Measurements from ENCODE around the gene UBAC2. TPM values are rescaled to one million over a fixed set of nuclear protein-coding genes. Genes with fewer than 3 reads are reported as not detected.

The UBAC2 gene
- total and polyA plus RNA-seq, 2 donors (not counting 3 experiments of a cell fraction or from before 2014, with no cell fraction given): 45.7 to 54.4 TPM

- TF ChIP-seq MYC (IDR thresholded peaks at IDR 0.05; ENCODE audit: low read depth, low read length) (no peak), FOS (IDR thresholded peaks at IDR 0.05; ENCODE audit: borderline replicate concordance, insufficient read depth, low read length) (no peak), CTCF (IDR thresholded peaks at IDR 0.05; ENCODE audit: extremely low read depth in 1 of 2, insufficient read depth in 1 of 2, low read depth in 1 of 2, low read length in 2 of 2) (no peak), EZH2 (IDR thresholded peaks at IDR 0.05; ENCODE audit: borderline replicate concordance, low read depth, low read length, severe bottlenecking) (no peak), GATA2 (IDR thresholded peaks at IDR 0.05; ENCODE audit: insufficient read depth, insufficient read length, low read depth, low read length) (no peak), POLR2AphosphoS5 (IDR thresholded peaks at IDR 0.05; ENCODE audit: insufficient read depth, low read depth, low read length) (no peak), JUN (IDR thresholded peaks at IDR 0.05; ENCODE audit: borderline replicate concordance, insufficient read depth, insufficient read length, low read depth) (no peak), POLR2A (IDR thresholded peaks at IDR 0.05; ENCODE audit: low read depth, low read length) (no peak)
- TF ChIP-seq, protein P1, sequence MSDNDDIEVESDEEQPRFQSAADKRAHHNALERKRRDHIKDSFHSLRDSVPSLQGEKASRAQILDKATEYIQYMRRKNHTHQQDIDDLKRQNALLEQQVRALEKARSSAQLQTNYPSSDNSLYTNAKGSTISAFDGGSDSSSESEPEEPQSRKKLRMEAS (IDR thresholded peaks at IDR 0.05; ENCODE audit: insufficient read depth, insufficient read length): no peak
- no peaks in the 10 kb centered on the region for H3K4me1 ChIP-seq (ENCODE audit: control insufficient read depth, extremely low read depth, insufficient read depth, low read length)
- dilution Hi-C loops (cut with MboI; ENCODE audit: extremely low pct_ligation_motif_present, low sequenced_read_pairs): no loop called here
- no peaks in the 10 kb centered on the region for H4K20me1 ChIP-seq (replicated peaks; ENCODE audit: control insufficient read depth, extremely low read depth, insufficient read depth, low read length)
- no TSS peak for BruUV-seq (replicated peaks)
- H3K27ac ChIP-seq (ENCODE audit: insufficient read depth, low read depth, low read length): no peak overlapping the region
- H2AFZ ChIP-seq (ENCODE audit: low read depth, low read length): no peak overlapping the region
- FAIRE-seq (no peak), DNase-seq (ENCODE audit: low read depth, low spot score) (no peak)
- POLR2A ChIA-PET: no interaction called here
- H3K27me3 ChIP-seq (ENCODE audit: control insufficient read depth in 2 of 2, insufficient read depth in 2 of 2, low read length in 2 of 2): peaks cover 0 to 2% of the 10 kb centered on the region in 2 experiments
- no peaks in the 10 kb centered on the region for H3K9me1 ChIP-seq (replicated peaks; ENCODE audit: control insufficient read depth, extremely low read depth, insufficient read depth, low read length)
- H3K36me3 ChIP-seq (ENCODE audit: control insufficient read depth in 2 of 2, extremely low read depth in 1 of 2, insufficient read depth in 2 of 2, low read length in 2 of 2): no peaks in the 10 kb centered on the region
- no peaks in the 10 kb centered on the region for H3K9me3 ChIP-seq (replicated peaks; ENCODE audit: control insufficient read depth, insufficient read depth, low read length)
- H3K9ac ChIP-seq (replicated peaks; ENCODE audit: extremely low read depth, insufficient read depth, low read length): no peak overlapping the region
- CTCF ChIA-PET: no interaction called here
- intact Hi-C loops (cut with micrococcal nuclease): no loop called here
- no peaks in the 10 kb centered on the region for H3K79me2 ChIP-seq (ENCODE audit: control insufficient read depth, insufficient read depth, low read length)
- no peak overlapping the region for H3K4me3 ChIP-seq (replicated peaks in 1 of 3; ENCODE audit: insufficient read depth in 1 of 3, low read depth in 1 of 3, low read length in 3 of 3)
- no peak overlapping the region for H3K4me2 ChIP-seq (ENCODE audit: insufficient read depth, low read length)
Observed at GRCh38 chr13:99406799-99407201, 206.1 kb downstream of the UBAC2 start.
